WTC11 (cell line): ENCODE data around the gene OPCML. TPM values are rescaled to one million over a fixed set of nuclear protein-coding genes. Genes with fewer than 3 reads are reported as not detected.

Experiments used
- ATAC-seq: fragments of 200-7000 bp; cut with Tn5 transposase; 2 replicates; pipeline ENCODE4 v1.10.0; 2021; ENCODE audit warnings: mild to moderate bottlenecking, moderate library complexity
- CTCF ChIA-PET: fragments of 300-600 bp; sonication (Branson Sonifier 250); formaldehyde crosslinking; loops from one replicate; lab custom pipeline; 2021; ENCODE audit warnings: antibody characterized with exemption; lab: Charles Lee
- POLR2A ChIA-PET: fragments of 350-600 bp; sonication (Branson Sonifier 250); formaldehyde crosslinking; loops from one replicate; lab custom pipeline; 2021; ENCODE audit warnings: antibody characterized with exemption; lab: Charles Lee
- DNase-seq: peaks from one replicate; pipeline ENCODE4 v3.0.0; 2021; ENCODE audit warnings: low spot score
- H3K27ac Mint-ChIP-seq: 2 replicates; pipeline ENCODE4 v1.8.0; 2021; ENCODE audit warnings: mixed read lengths
- H3K27me3 Mint-ChIP-seq: 2 replicates; pipeline ENCODE4 v1.8.0; 2021; ENCODE audit warnings: low read depth, mild to moderate bottlenecking, moderate library complexity, mixed read lengths
- H3K36me3 Mint-ChIP-seq: 2 replicates; pipeline ENCODE4 v1.8.0; 2021; ENCODE audit warnings: mixed read lengths
- H3K4me1 Mint-ChIP-seq: 2 replicates; pipeline ENCODE4 v1.8.0; 2022; ENCODE audit warnings: mixed read lengths
- H3K4me3 Mint-ChIP-seq: 2 replicates; pipeline ENCODE4 v1.8.0; 2021; ENCODE audit warnings: mild to moderate bottlenecking, moderate library complexity, mixed read lengths
- H3K9me3 Mint-ChIP-seq: 2 replicates; pipeline ENCODE4 v1.8.0; 2021; ENCODE audit warnings: mixed read lengths
- CBFB ChIP-seq: sonication (generic); formaldehyde crosslinking; IDR thresholded peaks from 2 replicates; pipeline ENCODE4 v1.8.1; 2022; ENCODE audit warnings: mild to moderate bottlenecking, low read depth, missing genetic modification reagents
- EMX1 ChIP-seq: fragments of 250-450 bp; sonication (Bioruptor Pico); IDR thresholded peaks from 2 replicates; pipeline ENCODE4 v1.8.0; 2021; ENCODE audit warnings: mild to moderate bottlenecking
- ERG ChIP-seq: fragments of 250-450 bp; sonication (Bioruptor Pico); IDR thresholded peaks from 2 replicates; pipeline ENCODE4 v1.8.0; 2021; ENCODE audit warnings: mild to moderate bottlenecking
- ESRRA ChIP-seq: sonication (generic); formaldehyde crosslinking; IDR thresholded peaks from 2 replicates; pipeline ENCODE4 v1.8.1; 2022; ENCODE audit warnings: mild to moderate bottlenecking, missing genetic modification reagents, borderline replicate concordance
- ETV6 ChIP-seq: sonication (generic); formaldehyde crosslinking; IDR thresholded peaks from 2 replicates; pipeline ENCODE4 v1.8.1; 2022; ENCODE audit warnings: mild to moderate bottlenecking, missing genetic modification reagents
- FOXJ3 ChIP-seq: sonication (generic); formaldehyde crosslinking; IDR thresholded peaks from 2 replicates; pipeline ENCODE4 v1.9.0; 2021; ENCODE audit warnings: missing genetic modification reagents, mild to moderate bottlenecking, borderline replicate concordance
- FOXK1 ChIP-seq: sonication (generic); formaldehyde crosslinking; IDR thresholded peaks from 2 replicates; pipeline ENCODE4 v1.8.0; 2022; ENCODE audit warnings: mild to moderate bottlenecking, moderate library complexity, missing genetic modification reagents
- NFE2L1 ChIP-seq: sonication (generic); formaldehyde crosslinking; IDR thresholded peaks from 2 replicates; pipeline ENCODE4 v1.8.1; 2023; ENCODE audit warnings: missing genetic modification reagents
- PRDM15 ChIP-seq: sonication (generic); formaldehyde crosslinking; IDR thresholded peaks from 2 replicates; pipeline ENCODE4 v1.8.0; 2022; ENCODE audit warnings: missing genetic modification reagents
- RORB ChIP-seq: fragments of 250-450 bp; sonication (Bioruptor Pico); IDR thresholded peaks from 2 replicates; pipeline ENCODE4 v1.9.0; 2021; ENCODE audit warnings: mild to moderate bottlenecking
- SOX15 ChIP-seq: fragments of 250-450 bp; sonication (Bioruptor Pico); IDR thresholded peaks from 2 replicates; pipeline ENCODE4 v1.9.0; 2021; ENCODE audit warnings: mild to moderate bottlenecking
- TEAD1 ChIP-seq: sonication (generic); formaldehyde crosslinking; IDR thresholded peaks from 2 replicates; pipeline ENCODE4 v1.8.0; 2022; ENCODE audit warnings: mild to moderate bottlenecking, missing genetic modification reagents
- TEAD4 ChIP-seq: sonication (generic); formaldehyde crosslinking; IDR thresholded peaks from 2 replicates; pipeline ENCODE4 v1.8.0; 2022; ENCODE audit warnings: mild to moderate bottlenecking, missing genetic modification reagents
- USF2 ChIP-seq: sonication (generic); formaldehyde crosslinking; IDR thresholded peaks from 2 replicates; pipeline ENCODE4 v1.8.1; 2023; ENCODE audit warnings: mild to moderate bottlenecking, missing genetic modification reagents, moderate library complexity
- ZMAT4 ChIP-seq: fragments of 250-450 bp; sonication (Bioruptor Pico); IDR thresholded peaks from 2 replicates; pipeline ENCODE4 v1.9.0; 2021; ENCODE audit warnings: mild to moderate bottlenecking
- ZNF121 ChIP-seq: sonication (generic); formaldehyde crosslinking; IDR thresholded peaks from 2 replicates; pipeline ENCODE4 v1.8.0; 2023; ENCODE audit warnings: missing genetic modification reagents
- ZNF138 ChIP-seq: sonication (generic); formaldehyde crosslinking; conservative IDR thresholded peaks from 2 replicates; pipeline ENCODE4 v1.8.1; 2022; ENCODE audit warnings: mild to moderate bottlenecking, moderate library complexity, missing genetic modification reagents
- ZNF219 ChIP-seq: sonication (generic); formaldehyde crosslinking; IDR thresholded peaks from 2 replicates; pipeline ENCODE4 v1.8.0; 2023; ENCODE audit warnings: missing genetic modification reagents, mild to moderate bottlenecking, borderline replicate concordance
- ZNF263 ChIP-seq: sonication (generic); formaldehyde crosslinking; IDR thresholded peaks from 2 replicates; pipeline ENCODE4 v1.8.1; 2022; ENCODE audit warnings: low read depth, mild to moderate bottlenecking, moderate library complexity, missing genetic modification reagents
- total RNA-seq: library from RNA; stranded (reverse); gene quantifications from 3 replicates; pipeline ENCODE4 v1.2.3, GENCODE V29; 2021
- TF ChIP-seq, protein P1 (sequence below): sonication (generic); formaldehyde crosslinking; IDR thresholded peaks from 2 replicates; pipeline ENCODE4 v1.8.0; 2023; ENCODE audit warnings: missing genetic modification reagents
- TF ChIP-seq, protein P2 (sequence below): fragments of 250-450 bp; sonication (Bioruptor Pico); conservative IDR thresholded peaks from 2 replicates; pipeline ENCODE4 v1.9.0; 2021; ENCODE audit warnings: mild to moderate bottlenecking
- TF ChIP-seq, protein P3 (sequence below): fragments of 250-450 bp; sonication (Bioruptor Pico); IDR thresholded peaks from 2 replicates; pipeline ENCODE4 v1.9.0; 2021; ENCODE audit warnings: mild to moderate bottlenecking, borderline replicate concordance

OPCML gene
- total RNA-seq, 1 experiment from 2014 or later, result 1.5 TPM

GRCh38 chr11:132937016-132937415 is 595.3 kb downstream of the OPCML start (continued):
- no peak for TF ChIP-seq PRDM15
- no peak for TF ChIP-seq ESRRA

DNA sequence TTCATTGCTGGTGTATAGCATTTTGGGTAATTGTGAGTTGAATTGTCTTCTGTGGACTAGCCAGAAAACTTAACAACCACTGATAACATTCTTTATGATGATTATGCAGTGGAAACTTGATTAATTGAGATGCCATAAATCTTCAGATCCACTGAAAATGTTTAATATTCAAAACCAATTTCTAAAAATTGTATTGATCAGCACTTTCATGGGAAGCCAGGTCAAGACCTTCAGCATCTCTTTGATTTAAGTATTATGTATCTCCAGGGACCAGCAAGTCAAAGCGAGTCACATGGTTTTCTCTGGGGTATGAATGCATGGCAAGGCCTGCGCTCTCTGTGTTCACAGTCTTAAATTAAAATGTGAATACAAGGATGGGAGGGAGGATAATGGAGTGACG is 596.9 kb downstream of the OPCML start:
- no peak for ATAC-seq
- no peaks in the 10 kb centered on the region for H3K27me3 Mint-ChIP-seq
- DNase-seq, result no peak
- no peak overlapping the region for H3K4me3 Mint-ChIP-seq
- no peaks in the 10 kb centered on the region for H3K36me3 Mint-ChIP-seq
- H3K4me1 Mint-ChIP-seq, result peaks cover 25% of the 10 kb centered on the region
- no peak overlapping the region for H3K27ac Mint-ChIP-seq
- TF ChIP-seq RORB (CRISPR knock-in tag), result no peak
- TF ChIP-seq, protein P1, sequence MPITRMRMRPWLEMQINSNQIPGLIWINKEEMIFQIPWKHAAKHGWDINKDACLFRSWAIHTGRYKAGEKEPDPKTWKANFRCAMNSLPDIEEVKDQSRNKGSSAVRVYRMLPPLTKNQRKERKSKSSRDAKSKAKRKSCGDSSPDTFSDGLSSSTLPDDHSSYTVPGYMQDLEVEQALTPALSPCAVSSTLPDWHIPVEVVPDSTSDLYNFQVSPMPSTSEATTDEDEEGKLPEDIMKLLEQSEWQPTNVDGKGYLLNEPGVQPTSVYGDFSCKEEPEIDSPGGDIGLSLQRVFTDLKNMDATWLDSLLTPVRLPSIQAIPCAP (CRISPR knock-in tag), result no peak
- TF ChIP-seq FOXK1 (CRISPR knock-in tag), result no peak
- TF ChIP-seq ZNF138, result no peak
- TF ChIP-seq ZNF219 (CRISPR knock-in tag), result no peak
- TF ChIP-seq SOX15, result no peak
- no peak for TF ChIP-seq FOXJ3 (CRISPR knock-in tag)
- no peak for TF ChIP-seq ZNF263 (CRISPR knock-in tag)
- TF ChIP-seq, protein P2, sequence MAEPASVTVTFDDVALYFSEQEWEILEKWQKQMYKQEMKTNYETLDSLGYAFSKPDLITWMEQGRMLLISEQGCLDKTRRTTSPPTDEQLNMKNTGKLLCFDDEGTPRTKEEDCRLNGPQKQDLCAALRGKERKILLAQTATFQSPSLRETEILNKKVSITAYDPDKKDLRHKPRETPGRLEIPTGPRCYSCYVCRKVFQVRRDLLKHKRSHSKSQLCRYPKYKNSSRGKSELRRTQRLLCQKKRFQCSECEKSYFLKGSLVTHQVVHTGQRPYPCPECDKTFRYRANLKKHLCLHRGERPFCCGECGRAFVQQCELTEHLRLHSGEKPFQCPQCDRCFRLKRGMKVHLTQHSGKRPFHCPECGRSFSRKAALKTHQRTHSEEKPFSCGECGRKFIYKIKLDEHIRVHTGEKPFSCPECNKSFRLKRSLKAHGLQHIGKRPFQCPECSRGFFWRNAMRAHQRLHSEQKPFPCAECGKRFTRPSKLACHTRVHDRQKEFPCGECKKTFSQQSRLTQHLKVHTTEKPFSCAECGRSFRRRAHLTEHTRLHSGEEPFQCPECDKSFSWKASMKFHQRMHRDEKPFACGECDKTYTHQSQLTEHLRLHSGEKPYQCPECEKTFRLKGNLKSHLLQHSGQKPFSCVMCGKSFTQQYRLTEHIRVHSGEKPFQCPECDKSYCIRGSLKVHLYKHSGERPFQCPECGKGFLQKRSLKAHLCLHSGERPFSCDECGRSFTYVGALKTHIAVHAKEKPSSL, result no peak
- POLR2A ChIA-PET, result no interaction called here
- CTCF ChIA-PET, result no interaction called here
- H3K9me3 Mint-ChIP-seq, result no peaks in the 10 kb centered on the region

DNA sequence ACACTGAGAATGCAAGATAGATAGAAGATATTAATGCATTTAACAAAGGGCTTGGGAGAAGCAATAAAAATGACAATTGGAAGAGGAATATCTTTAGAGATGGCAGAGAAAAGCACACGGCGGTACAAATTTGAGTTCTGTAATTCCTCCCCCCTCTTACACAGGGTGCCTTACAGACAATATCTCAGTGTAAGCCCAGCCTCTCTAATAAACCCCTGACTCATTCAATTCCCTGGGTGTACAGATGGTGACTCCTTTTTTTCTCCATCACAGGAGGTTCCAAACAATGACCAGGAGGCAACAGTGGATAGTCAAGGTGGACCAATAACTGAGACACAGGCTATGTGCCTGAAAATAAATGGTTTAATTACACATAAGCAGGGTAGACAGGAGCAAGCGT is 598.6 kb downstream of the OPCML start:
- no peak for DNase-seq
- POLR2A ChIA-PET, result no interaction called here
- Mint-ChIP-seq H3K27ac (no peak overlapping the region), H3K9me3 (peaks cover 5% of the 10 kb centered on the region; the same call in 1 of the 2 replicates), H3K4me1 (peaks cover 21% of the 10 kb centered on the region), H3K36me3 (no peaks in the 10 kb centered on the region), H3K27me3 (no peaks in the 10 kb centered on the region), H3K4me3 (no peak overlapping the region)
- ATAC-seq, result no peak
- CTCF ChIA-PET, result no interaction called here
- TF ChIP-seq ERG (CRISPR knock-in tag) (no peak), EMX1 (CRISPR knock-in tag) (no peak), ZNF121 (no peak), TEAD4 (CRISPR knock-in tag) (no peak), ZMAT4 (CRISPR knock-in tag) (no peak), USF2 (no peak), NFE2L1 (CRISPR knock-in tag) (no peak), TEAD1 (CRISPR knock-in tag) (no peak), CBFB (CRISPR knock-in tag) (no peak), ETV6 (CRISPR knock-in tag) (no peak)
- TF ChIP-seq, protein P3, sequence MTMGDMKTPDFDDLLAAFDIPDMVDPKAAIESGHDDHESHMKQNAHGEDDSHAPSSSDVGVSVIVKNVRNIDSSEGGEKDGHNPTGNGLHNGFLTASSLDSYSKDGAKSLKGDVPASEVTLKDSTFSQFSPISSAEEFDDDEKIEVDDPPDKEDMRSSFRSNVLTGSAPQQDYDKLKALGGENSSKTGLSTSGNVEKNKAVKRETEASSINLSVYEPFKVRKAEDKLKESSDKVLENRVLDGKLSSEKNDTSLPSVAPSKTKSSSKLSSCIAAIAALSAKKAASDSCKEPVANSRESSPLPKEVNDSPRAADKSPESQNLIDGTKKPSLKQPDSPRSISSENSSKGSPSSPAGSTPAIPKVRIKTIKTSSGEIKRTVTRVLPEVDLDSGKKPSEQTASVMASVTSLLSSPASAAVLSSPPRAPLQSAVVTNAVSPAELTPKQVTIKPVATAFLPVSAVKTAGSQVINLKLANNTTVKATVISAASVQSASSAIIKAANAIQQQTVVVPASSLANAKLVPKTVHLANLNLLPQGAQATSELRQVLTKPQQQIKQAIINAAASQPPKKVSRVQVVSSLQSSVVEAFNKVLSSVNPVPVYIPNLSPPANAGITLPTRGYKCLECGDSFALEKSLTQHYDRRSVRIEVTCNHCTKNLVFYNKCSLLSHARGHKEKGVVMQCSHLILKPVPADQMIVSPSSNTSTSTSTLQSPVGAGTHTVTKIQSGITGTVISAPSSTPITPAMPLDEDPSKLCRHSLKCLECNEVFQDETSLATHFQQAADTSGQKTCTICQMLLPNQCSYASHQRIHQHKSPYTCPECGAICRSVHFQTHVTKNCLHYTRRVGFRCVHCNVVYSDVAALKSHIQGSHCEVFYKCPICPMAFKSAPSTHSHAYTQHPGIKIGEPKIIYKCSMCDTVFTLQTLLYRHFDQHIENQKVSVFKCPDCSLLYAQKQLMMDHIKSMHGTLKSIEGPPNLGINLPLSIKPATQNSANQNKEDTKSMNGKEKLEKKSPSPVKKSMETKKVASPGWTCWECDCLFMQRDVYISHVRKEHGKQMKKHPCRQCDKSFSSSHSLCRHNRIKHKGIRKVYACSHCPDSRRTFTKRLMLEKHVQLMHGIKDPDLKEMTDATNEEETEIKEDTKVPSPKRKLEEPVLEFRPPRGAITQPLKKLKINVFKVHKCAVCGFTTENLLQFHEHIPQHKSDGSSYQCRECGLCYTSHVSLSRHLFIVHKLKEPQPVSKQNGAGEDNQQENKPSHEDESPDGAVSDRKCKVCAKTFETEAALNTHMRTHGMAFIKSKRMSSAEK (CRISPR knock-in tag), result no peak
